GM23248 (cell line): ENCODE data around the gene FBXO44. TPM values are rescaled to one million over a fixed set of nuclear protein-coding genes. Genes with fewer than 3 reads are reported as not detected.

Source experiments
- DNase-seq: peaks from one replicate; pipeline ENCODE4 v3.0.0-alpha.2; 2015
- H2AFZ ChIP-seq: fragments of 200-600 bp; sonication (generic); 2 replicates; pipeline ENCODE4 v1.6.1; 2016; ENCODE audit warnings: antibody characterized with exemption
- H3F3A ChIP-seq: fragments of 200-600 bp; sonication (generic); 2 replicates; pipeline ENCODE4 v1.6.1; 2016; ENCODE audit warnings: mild to moderate bottlenecking, antibody characterized with exemption, mixed run types; ENCODE audit not compliant: insufficient read depth
- H3K27ac ChIP-seq: fragments of 200-600 bp; sonication (generic); 2 replicates; pipeline ENCODE4 v1.5.1; 2016; ENCODE audit warnings: mild to moderate bottlenecking
- H3K27me3 ChIP-seq: fragments of 200-600 bp; sonication (generic); replicated peaks from 2 replicates; pipeline ENCODE4 v1.6.1; 2016; ENCODE audit warnings: mild to moderate bottlenecking; ENCODE audit not compliant: insufficient read depth
- H3K36me3 ChIP-seq: fragments of 200-600 bp; sonication (generic); 2 replicates; pipeline ENCODE4 v1.6.1; 2016; ENCODE audit warnings: low read depth, mild to moderate bottlenecking
- H3K4me1 ChIP-seq: fragments of 200-600 bp; sonication (generic); 2 replicates; pipeline ENCODE4 v1.6.1; 2016; ENCODE audit warnings: mild to moderate bottlenecking; ENCODE audit not compliant: insufficient read depth
- H3K4me2 ChIP-seq: fragments of 200-600 bp; sonication (generic); one replicate; pipeline ENCODE4 v1.6.1; 2016; ENCODE audit warnings: mild to moderate bottlenecking; ENCODE audit not compliant: unreplicated experiment
- H3K4me3 ChIP-seq: fragments of 200-600 bp; sonication (generic); 2 replicates; pipeline ENCODE4 v1.5.1; 2016; ENCODE audit warnings: mild to moderate bottlenecking
- H3K79me2 ChIP-seq: fragments of 200-600 bp; sonication (generic); 2 replicates; pipeline ENCODE4 v1.6.1; 2016; ENCODE audit warnings: mild to moderate bottlenecking; ENCODE audit not compliant: insufficient read depth
- H3K9ac ChIP-seq: fragments of 200-600 bp; sonication (generic); 2 replicates; pipeline ENCODE4 v1.6.1; 2016; ENCODE audit warnings: mild to moderate bottlenecking
- H3K9me2 ChIP-seq: fragments of 200-600 bp; sonication (generic); 2 replicates; pipeline ENCODE4 v1.6.1; 2016; ENCODE audit warnings: mixed run types, mild to moderate bottlenecking, moderate library complexity; ENCODE audit not compliant: insufficient read depth
- H3K9me3 ChIP-seq: fragments of 200-600 bp; sonication (generic); one replicate; pipeline ENCODE4 v1.6.1; 2017; ENCODE audit warnings: low read depth
- H4K20me1 ChIP-seq: fragments of 200-600 bp; sonication (generic); 2 replicates; pipeline ENCODE4 v1.6.0; 2016; ENCODE audit not compliant: insufficient read depth
- EZH2 ChIP-seq: fragments of 200-600 bp; sonication (generic); IDR thresholded peaks from 2 replicates; pipeline ENCODE4 v1.6.1; 2018; ENCODE audit warnings: antibody characterized with exemption, mild to moderate bottlenecking; ENCODE audit not compliant: insufficient read depth, poor library complexity, severe bottlenecking
- EZH2phosphoT487 ChIP-seq: fragments of 200-600 bp; sonication (generic); IDR thresholded peaks from 2 replicates; pipeline ENCODE4 v1.6.1; 2018; ENCODE audit warnings: antibody characterized with exemption, moderate library complexity, mild to moderate bottlenecking, low read depth; ENCODE audit not compliant: insufficient read depth
- WGBS, 2 experiments: methylation state at CpG; one replicate each; pipeline ENCODE4 v1.1.6; 2015 to 2017; ENCODE audit warnings: low lambda C conversion rate in 2 of 2, low coverage in 1 of 2; ENCODE audit errors: missing lambda C conversion rate in 2 of 2; 5-methylcytosine and 5-hydroxymethylcytosine counted together
- in situ Hi-C: fragments of 300-500 bp; cut with MboI; formaldehyde crosslinking; loops from 2 replicates; pipeline ENCODE4 v1.15.0; 2020
- polyA plus RNA-seq: library from polyadenylated mRNA; unstranded; fragments of >200 nt; fragmentation: Nextera tagmentation; extraction: Ambion mirVana; gene quantifications from 2 replicates; pipeline ENCODE4 v1.2.1, GENCODE V29; 2016
- total RNA-seq: library from RNA; depleted of rRNA; stranded (reverse); fragments of >200 nt; shearing (Covaris generic); gene quantifications from 2 replicates; pipeline ENCODE4 v1.2.3, GENCODE V29; 2014

FBXO44 gene
- total and polyA plus RNA-seq, 2 experiments from 2014 or later, result 19.4 to 20.6 TPM

DNA sequence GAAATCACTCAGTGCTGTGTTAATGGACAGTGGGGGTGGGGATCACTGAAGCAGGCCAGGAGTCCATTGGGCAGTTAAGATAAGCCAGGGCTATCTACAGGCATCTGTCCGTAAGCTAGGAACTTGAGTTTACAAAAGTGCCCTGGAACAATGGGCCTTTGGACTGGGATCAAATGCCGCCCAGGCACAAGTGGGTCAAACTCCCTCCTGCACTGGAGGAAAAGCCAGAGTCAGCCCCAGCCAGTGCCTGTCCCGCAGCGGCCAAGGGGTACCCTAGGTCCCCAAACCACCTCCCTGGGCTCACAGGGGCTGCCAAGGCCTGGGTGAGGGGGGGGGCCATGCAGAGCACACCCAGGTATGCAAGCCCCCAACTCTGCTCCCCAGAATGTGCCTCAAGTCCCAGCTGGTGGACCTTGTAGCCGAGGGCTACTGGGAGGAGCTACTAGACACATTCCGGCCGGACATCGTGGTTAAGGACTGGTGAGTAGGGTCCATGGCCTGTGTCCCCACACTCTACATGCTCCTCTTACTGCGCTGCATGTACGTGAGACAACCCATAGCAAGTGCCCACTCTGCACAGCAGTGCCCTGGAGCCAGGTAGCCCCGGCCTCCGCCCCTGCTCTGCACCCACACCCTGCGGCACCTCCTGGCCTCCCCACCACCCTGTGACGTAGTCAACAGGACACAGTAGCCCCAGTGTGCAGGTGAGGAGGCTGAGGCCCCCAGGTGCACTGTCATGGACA is 17.0 kb downstream of the FBXO44 start:
- TF ChIP-seq EZH2phosphoT487, result no peak
- no peak for TF ChIP-seq EZH2
- Histone ChIP-seq H3K79me2 (no peaks in the 10 kb centered on the region), H3K9me3 (no peaks in the 10 kb centered on the region), H3K27me3 (no peaks in the 10 kb centered on the region), H3F3A (no peaks in the 10 kb centered on the region), H4K20me1 (no peaks in the 10 kb centered on the region), H3K4me1 (no peaks in the 10 kb centered on the region), H3K4me3 (no peak overlapping the region), H3K9ac (no peak overlapping the region), H3K4me2 (no peak overlapping the region), H3K36me3 (no peaks in the 10 kb centered on the region), H3K27ac (no peak overlapping the region), H2AFZ (no peak overlapping the region), H3K9me2 (no peaks in the 10 kb centered on the region)
- no peak for DNase-seq
- in situ Hi-C loops, result no loop called here
- 92 to 94% methylated on average over 14 of the region's 14 CpGs for WGBS, 2 experiments

GRCh38 chr1:11673089-11673769 is 18.6 kb downstream of the FBXO44 start:
- TF ChIP-seq EZH2phosphoT487, result no peak
- TF ChIP-seq EZH2, result no peak
- no peak overlapping the region for H3K4me3 ChIP-seq
- H3F3A ChIP-seq, result no peaks in the 10 kb centered on the region
- H3K79me2 ChIP-seq, result no peaks in the 10 kb centered on the region
- no peaks in the 10 kb centered on the region for H3K4me1 ChIP-seq
- H3K36me3 ChIP-seq, result no peaks in the 10 kb centered on the region
- DNase-seq, result no peak
- WGBS, 2 experiments, result 88 to 91% methylated on average over 12 to 13 of the region's 14 CpGs
- H2AFZ ChIP-seq, result no peak overlapping the region
- H3K4me2 ChIP-seq, result no peak overlapping the region
- no peaks in the 10 kb centered on the region for H3K27me3 ChIP-seq
- in situ Hi-C loops, result no loop called here
- H3K9ac ChIP-seq, result no peak overlapping the region
- no peaks in the 10 kb centered on the region for H4K20me1 ChIP-seq
- no peaks in the 10 kb centered on the region for H3K9me2 ChIP-seq
- no peak overlapping the region for H3K27ac ChIP-seq
- H3K9me3 ChIP-seq, result no peaks in the 10 kb centered on the region

GRCh38 chr1:11674488-11674887 is 19.8 kb downstream of the FBXO44 start:
- no peak overlapping the region for H3K9ac ChIP-seq
- H3K9me3 ChIP-seq, result no peaks in the 10 kb centered on the region
- H3K79me2 ChIP-seq, result 0 out of 2 replicates have a peak, but pooled peaks cover 3% of the 10 kb centered on the region
- H3K4me1 ChIP-seq, result no peaks in the 10 kb centered on the region
- H3K27ac ChIP-seq, result no peak overlapping the region
- 96 to 97% methylated on average over 10 to 14 of the region's 14 CpGs for WGBS, 2 experiments
- no peaks in the 10 kb centered on the region for H4K20me1 ChIP-seq
- H3K9me2 ChIP-seq, result no peaks in the 10 kb centered on the region
- DNase-seq, result no peak
- TF ChIP-seq EZH2 (no peak), EZH2phosphoT487 (no peak)
- H2AFZ ChIP-seq, result no peak overlapping the region
- H3F3A ChIP-seq, result no peaks in the 10 kb centered on the region
- in situ Hi-C loops, result no loop called here
- H3K4me3 ChIP-seq, result no peak overlapping the region
- no peak overlapping the region for H3K4me2 ChIP-seq
- no peaks in the 10 kb centered on the region for H3K27me3 ChIP-seq
- no peaks in the 10 kb centered on the region for H3K36me3 ChIP-seq

DNA sequence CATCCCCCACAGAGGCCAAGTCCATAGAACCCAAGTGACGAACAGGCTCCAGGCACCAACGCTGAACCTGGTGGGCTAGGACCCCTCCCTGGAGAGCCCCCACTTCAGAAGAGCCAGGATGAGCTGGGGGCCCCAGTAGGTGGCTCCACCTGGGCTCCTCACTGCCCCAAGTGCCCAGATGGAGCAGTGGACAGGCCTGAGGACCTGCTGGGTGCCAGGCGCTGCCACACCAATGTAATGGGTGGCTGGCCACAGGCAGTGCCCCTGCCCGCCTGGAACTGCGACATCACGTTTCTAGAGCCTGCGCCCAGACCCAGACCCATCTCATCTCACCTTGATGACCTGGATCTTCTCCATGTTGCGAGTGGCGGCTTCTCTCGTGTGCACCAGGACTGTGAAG is 20.6 kb downstream of the FBXO44 start:
- H3K9me3 ChIP-seq, result no peaks in the 10 kb centered on the region

More for the DNA sequence above, 20.6 kb downstream of the FBXO44 start:
- H3K4me2 ChIP-seq, result no peak overlapping the region
- in situ Hi-C loops, result no loop called here
- H3K4me1 ChIP-seq, result no peaks in the 10 kb centered on the region
- 88 to 90% methylated on average over 10 of the region's 10 CpGs for WGBS, 2 experiments
- no peaks in the 10 kb centered on the region for H3F3A ChIP-seq
- no peaks in the 10 kb centered on the region for H4K20me1 ChIP-seq
- H3K4me3 ChIP-seq, result no peak overlapping the region
- no peak overlapping the region for H2AFZ ChIP-seq
- no peak for TF ChIP-seq EZH2
- TF ChIP-seq EZH2phosphoT487, result no peak
- no peak overlapping the region for H3K27ac ChIP-seq
- no peaks in the 10 kb centered on the region for H3K27me3 ChIP-seq
- no peaks in the 10 kb centered on the region for H3K36me3 ChIP-seq
- no peaks in the 10 kb centered on the region for H3K9me2 ChIP-seq
- peaks cover 9% of the 10 kb centered on the region; the same call in 1 of the 2 replicates for H3K79me2 ChIP-seq
- H3K9ac ChIP-seq, result no peak overlapping the region
- no peak for DNase-seq
